Stimulated activated CD4-positive, alpha-beta T cell treated with anti-CD3 and anti-CD28 coated beads, Interleukin-15, amount 100 ng/mL, for 1 hour (primary cell): ENCODE measurements around the gene ZBTB7C.

Source experiments
- DNase-seq, 2 donors: peaks; one replicate each; pipeline ENCODE4 v3.0.0-alpha.2; 2020; ENCODE audit warnings: low read depth in 1 of 2, low spot score in 1 of 2

Gene ZBTB7C

GRCh38 chr18:48355276-48356115, 53.7 kb downstream of the ZBTB7C start:
- no peak for DNase-seq

- no peak for DNase-seq
These were observed 54.4 kb downstream of the ZBTB7C start for GRCh38 chr18:48354746-48355260.

- DNase-seq: no peak
These were observed 57.0 kb downstream of the ZBTB7C start for GRCh38 chr18:48352051-48352755.

- no peak for DNase-seq
These were observed 57.8 kb downstream of the ZBTB7C start for GRCh38 chr18:48351216-48352050.

- DNase-seq: no peak
These were observed 60.4 kb downstream of the ZBTB7C start for GRCh38 chr18:48348739-48349138.

GRCh38 chr18:48347756-48348326, 61.3 kb downstream of the ZBTB7C start:
- DNase-seq: no peak

- DNase-seq: no peak
These were observed 63.6 kb downstream of the ZBTB7C start for GRCh38 chr18:48345596-48345995.

GRCh38 chr18:48342581-48342980, 66.6 kb downstream of the ZBTB7C start:
- no peak for DNase-seq

- no peak for DNase-seq
These were observed 67.1 kb downstream of the ZBTB7C start for GRCh38 chr18:48342125-48342524.

GRCh38 chr18:48340560-48340959, 68.6 kb downstream of the ZBTB7C start:
- DNase-seq: no peak

GRCh38 chr18:48339692-48340091, 69.5 kb downstream of the ZBTB7C start:
- no peak for DNase-seq

- no peak for DNase-seq
These were observed 70.3 kb downstream of the ZBTB7C start for GRCh38 chr18:48338915-48339314.

- no peak for DNase-seq
These were observed 72.1 kb downstream of the ZBTB7C start for GRCh38 chr18:48337053-48337452.

GRCh38 chr18:48336332-48336731, 72.9 kb downstream of the ZBTB7C start:
- DNase-seq: no peak

GRCh38 chr18:48335829-48336228, 73.4 kb downstream of the ZBTB7C start:
- no peak for DNase-seq

- no peak for DNase-seq
These were observed 74.3 kb downstream of the ZBTB7C start for GRCh38 chr18:48334845-48335244.

GRCh38 chr18:48333563-48333962, 75.6 kb downstream of the ZBTB7C start:
- DNase-seq: no peak

GRCh38 chr18:48330016-48330991, 78.9 kb downstream of the ZBTB7C start:
- no peak for DNase-seq

- no peak for DNase-seq
These were observed 80.5 kb downstream of the ZBTB7C start for GRCh38 chr18:48328473-48329210.
